Lung (tissue), 12 donors: Measurements from ENCODE around the gene KNDC1. TPM values are rescaled to one million over a fixed set of nuclear protein-coding genes. Genes with fewer than 3 reads are reported as not detected.

ENCODE experiments used
- ATAC-seq: fragments of 200-7000 bp; cut with Tn5 transposase; one replicate; pipeline ENCODE4 v1.9.1; 2020; ENCODE audit warnings: moderate number of reproducible peaks; ENCODE audit not compliant: insufficient read depth, low FRiP score
- DNase-seq, 3 donors: peaks; one replicate each; pipeline ENCODE4 v3.0.0-alpha.2; 2013 to 2017
- H3K27ac ChIP-seq, 2 donors: one replicate each; pipeline ENCODE4 v1.5.1; 2013; ENCODE audit warnings: mild to moderate bottlenecking in 2 of 2, moderate library complexity in 2 of 2, control low read depth in 1 of 2, inconsistent platforms in 1 of 2, low read depth in 1 of 2, low read length in 1 of 2
- H3K27me3 ChIP-seq, 3 donors: one replicate each; pipeline ENCODE4 v1.5.1; 2013; ENCODE audit warnings: low read length in 2 of 3; ENCODE audit not compliant: control insufficient read depth in 3 of 3, insufficient read depth in 3 of 3
- H3K36me3 ChIP-seq, 4 donors: one replicate each; pipeline ENCODE4 v1.5.1; 2013; ENCODE audit warnings: low read length in 4 of 4, mild to moderate bottlenecking in 1 of 4, moderate library complexity in 1 of 4; ENCODE audit not compliant: control insufficient read depth in 4 of 4, insufficient read depth in 4 of 4
- H3K4me1 ChIP-seq, 5 donors: one replicate each; pipeline ENCODE4 v1.5.1; 2013; ENCODE audit warnings: low read length in 5 of 5, mild to moderate bottlenecking in 2 of 5, moderate library complexity in 1 of 5; ENCODE audit not compliant: control insufficient read depth in 5 of 5, insufficient read depth in 5 of 5
- H3K4me3 ChIP-seq: one replicate; pipeline ENCODE4 v1.5.1; 2013; ENCODE audit warnings: mild to moderate bottlenecking, control low read depth, moderate library complexity
- H3K9ac ChIP-seq, 2 donors: one replicate each; pipeline ENCODE4 v1.5.1; 2013; ENCODE audit warnings: low read length in 2 of 2, control low read depth in 1 of 2; ENCODE audit not compliant: insufficient read depth in 1 of 2
- H3K9me3 ChIP-seq, 4 donors: one replicate each; pipeline ENCODE4 v1.5.1; 2013; ENCODE audit warnings: low read length in 3 of 4, mild to moderate bottlenecking in 1 of 4, moderate library complexity in 1 of 4; ENCODE audit not compliant: control insufficient read depth in 4 of 4, insufficient read depth in 3 of 4
- CTCF ChIP-seq: IDR thresholded peaks from 2 replicates; pipeline ENCODE4 v1.5.1; 2012; ENCODE audit warnings: mild to moderate bottlenecking; ENCODE audit errors: control extremely low read depth, extremely low read depth
- WGBS, 2 donors: extraction: QIAGEN DNeasy Blood & Tissue Kit; methylation state at CpG; one replicate each; pipeline ENCODE4 v1.1.7; 2013; 5-methylcytosine and 5-hydroxymethylcytosine counted together
- polyA plus RNA-seq, 2 donors: library from polyadenylated mRNA; stranded (reverse); fragments of 200-250 nt; gene quantifications; one replicate each; pipeline ENCODE4 v1.2.1, GENCODE V29; 2013
- total RNA-seq, 2 donors: library from RNA; depleted of rRNA in 1 of 2; stranded (reverse); fragments of >200 nt in 1 of 2; gene quantifications; one replicate each; pipeline ENCODE4 v1.2.1, GENCODE V29; 2014 to 2021
- donor health status: control.
- donor health status: control.
- donor health status: Bipolar disorder and iron deficiency.
- donor health status: healthy.
- donor health status: DM: yes; HTN: yes; CAD: no.

KNDC1 gene
- total and polyA plus RNA-seq, 4 donors = 3.2 to 21.0 (median 6.7) TPM

GRCh38 chr10:133226251-133226808 is 66.3 kb downstream of the KNDC1 start:
- no peak overlapping the region for H3K27ac ChIP-seq
- H3K36me3 ChIP-seq = no peaks in the 10 kb centered on the region
- 45 to 55% methylated on average over 30 of the region's 30 CpGs for WGBS, 2 donors
- no peak overlapping the region for H3K4me3 ChIP-seq
- ATAC-seq = no peak
- H3K9ac ChIP-seq = no peak overlapping the region
- H3K27me3 ChIP-seq = peaks cover 14 to 30% (median 24%) of the 10 kb centered on the region in 3 donors
- H3K9me3 ChIP-seq = peaks cover 0 to 5% (median 0%) of the 10 kb centered on the region in 4 donors
- peaks cover 0 to 5% (median 0%) of the 10 kb centered on the region in 5 donors for H3K4me1 ChIP-seq
- DNase-seq = no peak
- TF ChIP-seq CTCF = no peak

GRCh38 chr10:133227256-133227655 is 67.2 kb downstream of the KNDC1 start:
- H3K27ac ChIP-seq = no peak overlapping the region
- H3K4me1 ChIP-seq = peaks cover 0 to 5% (median 0%) of the 10 kb centered on the region in 5 donors
- DNase-seq (no peak), ATAC-seq (no peak)
- H3K9ac ChIP-seq = no peak overlapping the region
- H3K36me3 ChIP-seq = no peaks in the 10 kb centered on the region
- H3K27me3 ChIP-seq = peaks cover 20 to 39% (median 33%) of the 10 kb centered on the region in 3 donors
- no peak overlapping the region for H3K4me3 ChIP-seq
- 88 to 90% methylated on average over 21 of the region's 21 CpGs for WGBS, 2 donors
- peaks cover 0 to 5% (median 0%) of the 10 kb centered on the region in 4 donors for H3K9me3 ChIP-seq
- no peak for TF ChIP-seq CTCF

DNA sequence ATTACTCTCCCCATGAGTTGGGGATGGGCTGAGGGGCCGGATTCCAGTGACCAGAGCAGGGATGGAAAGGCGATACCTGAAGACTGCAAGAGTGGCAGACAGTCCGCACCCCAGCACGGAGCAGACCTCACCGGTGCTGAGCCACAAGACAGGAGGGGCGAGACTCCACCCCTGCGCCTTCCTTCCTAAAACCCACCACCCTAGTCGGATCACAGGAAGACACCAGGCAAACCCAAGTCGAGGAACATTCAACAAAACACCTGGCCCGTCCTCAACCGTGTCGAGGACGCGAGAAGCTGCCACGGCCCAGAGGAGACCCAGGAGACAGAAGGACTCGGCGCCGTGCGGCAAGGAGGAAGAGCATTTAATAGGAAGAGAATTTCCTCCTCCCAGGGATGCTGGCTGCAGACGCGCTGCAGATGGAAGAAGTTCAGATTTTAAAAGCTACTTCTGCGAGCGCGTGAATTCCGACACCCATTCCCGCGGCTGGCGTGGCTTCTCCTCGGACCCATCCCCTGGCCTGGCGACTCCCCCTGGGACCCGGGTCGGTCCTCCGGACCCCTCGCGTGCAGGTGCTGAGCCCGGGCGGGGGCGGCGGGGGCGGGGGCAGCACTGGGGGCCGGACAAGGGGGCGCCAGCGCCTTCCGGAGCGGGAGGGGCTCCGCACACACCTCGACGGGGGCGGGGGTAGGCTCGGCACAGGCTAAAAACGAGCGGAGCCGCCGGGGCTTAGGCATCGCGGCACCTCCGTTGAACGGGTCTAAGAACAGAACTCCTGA is 69.4 kb downstream of the KNDC1 start:
- Histone ChIP-seq H3K27ac (no peak overlapping the region), H3K27me3 (peaks cover 35 to 52% (median 41%) of the 10 kb centered on the region in 3 donors), H3K9ac (no peak overlapping the region), H3K4me3 (no peak overlapping the region), H3K36me3 (no peaks in the 10 kb centered on the region), H3K4me1 (peaks cover 0 to 5% (median 0%) of the 10 kb centered on the region in 5 donors), H3K9me3 (peaks cover 0 to 7% (median 0%) of the 10 kb centered on the region in 4 donors)
- DNase-seq (no peak), ATAC-seq (no peak)
- TF ChIP-seq CTCF = no peak
- WGBS, 2 donors = 8 to 9% methylated on average over 43 to 58 of the region's 58 CpGs
